AG08396 (cell line): ENCODE data around the gene PEA15.

ENCODE experiments used
- DNase-seq: peaks from one replicate; pipeline ENCODE4 v3.0.0; 2012; ENCODE audit warnings: low spot score, mixed read lengths

PEA15 gene

GRCh38 chr1:160208557-160209320 lies 3.6 kb downstream of the PEA15 start:
- DNase-seq: no peak

GRCh38 chr1:160209321-160210046 lies 4.3 kb downstream of the PEA15 start:
- DNase-seq: no peak

- DNase-seq: no peak
Measured at GRCh38 chr1:160210561-160210960, 5.4 kb downstream of the PEA15 start.

- no peak for DNase-seq
Measured at GRCh38 chr1:160211046-160211790, 6.0 kb downstream of the PEA15 start.

- no peak for DNase-seq
Measured at GRCh38 chr1:160214481-160215140, 9.4 kb downstream of the PEA15 start.

- DNase-seq: no peak
Measured at GRCh38 chr1:160216301-160216700, 11.1 kb downstream of the PEA15 start.

- no peak for DNase-seq
Measured at GRCh38 chr1:160217481-160218051, 12.4 kb downstream of the PEA15 start.

GRCh38 chr1:160219062-160219929 lies 14.1 kb downstream of the PEA15 start:
- peak; percentile 73 for DNase-seq

- no peak for DNase-seq
Measured at GRCh38 chr1:160220301-160220700, 15.1 kb downstream of the PEA15 start.

GRCh38 chr1:160221089-160221488 lies 15.9 kb downstream of the PEA15 start:
- DNase-seq: no peak

GRCh38 chr1:160222546-160222945 lies 17.4 kb downstream of the PEA15 start:
- no peak for DNase-seq

GRCh38 chr1:160224606-160225005 lies 19.4 kb downstream of the PEA15 start:
- DNase-seq: no peak

GRCh38 chr1:160225345-160225744 lies 20.2 kb downstream of the PEA15 start:
- no peak for DNase-seq

GRCh38 chr1:160226623-160227022 lies 21.4 kb downstream of the PEA15 start:
- DNase-seq: no peak

GRCh38 chr1:160227034-160227433 lies 21.9 kb downstream of the PEA15 start:
- no peak for DNase-seq

GRCh38 chr1:160227561-160227960 lies 22.4 kb downstream of the PEA15 start:
- DNase-seq: no peak

- DNase-seq: no peak
Measured at GRCh38 chr1:160228431-160228830, 23.2 kb downstream of the PEA15 start.

GRCh38 chr1:160232911-160233310 lies 27.7 kb downstream of the PEA15 start:
- no peak for DNase-seq

GRCh38 chr1:160236806-160237205 lies 31.6 kb downstream of the PEA15 start:
- DNase-seq: no peak

GRCh38 chr1:160237558-160237957 lies 32.4 kb downstream of the PEA15 start:
- no peak for DNase-seq

GRCh38 chr1:160238408-160238807 lies 33.2 kb downstream of the PEA15 start:
- no peak for DNase-seq
